ENCODE data around the gene RCAN2. TPM values are rescaled to one million over a fixed set of nuclear protein-coding genes. Genes with fewer than 3 reads are reported as not detected.

The RCAN2 gene
- total and polyA plus RNA-seq, 8 donors, result 2.5 to 35.8 (median 3.1) TPM

DNA sequence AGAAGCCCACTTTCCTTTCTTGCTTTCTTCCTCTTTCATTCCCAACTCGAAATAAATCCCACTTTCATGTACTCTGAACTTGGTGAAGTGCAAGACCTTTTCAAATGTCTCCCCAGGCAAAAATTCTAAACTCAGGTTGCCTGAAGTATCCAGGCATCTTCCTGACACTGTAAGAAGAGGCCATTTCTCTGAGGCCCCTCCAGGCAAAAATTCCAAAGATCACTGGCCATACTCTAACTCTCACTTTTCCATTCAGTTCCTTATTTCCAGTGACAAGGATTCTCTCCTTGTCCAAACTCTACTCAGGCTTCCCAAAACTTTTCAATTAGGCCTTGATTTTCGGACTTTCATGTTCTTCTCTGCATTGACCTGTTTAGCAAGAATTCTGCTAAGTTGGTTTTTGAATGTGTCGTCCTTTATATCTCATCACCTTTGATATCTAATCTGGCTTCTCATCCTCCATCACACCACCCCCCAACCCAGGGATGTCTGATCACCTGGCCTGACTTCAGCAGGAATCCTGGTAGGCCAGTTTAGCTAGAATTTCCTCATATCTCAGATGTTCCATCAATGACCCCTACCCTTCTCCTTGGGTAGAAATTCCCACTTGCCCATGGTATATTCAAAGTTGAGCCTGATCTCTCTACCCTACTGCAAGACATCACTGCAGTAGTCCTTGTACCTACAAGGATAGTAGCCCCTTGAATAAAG lies 124.9 kb downstream of the RCAN2 start:
- TF ChIP-seq, protein P1, sequence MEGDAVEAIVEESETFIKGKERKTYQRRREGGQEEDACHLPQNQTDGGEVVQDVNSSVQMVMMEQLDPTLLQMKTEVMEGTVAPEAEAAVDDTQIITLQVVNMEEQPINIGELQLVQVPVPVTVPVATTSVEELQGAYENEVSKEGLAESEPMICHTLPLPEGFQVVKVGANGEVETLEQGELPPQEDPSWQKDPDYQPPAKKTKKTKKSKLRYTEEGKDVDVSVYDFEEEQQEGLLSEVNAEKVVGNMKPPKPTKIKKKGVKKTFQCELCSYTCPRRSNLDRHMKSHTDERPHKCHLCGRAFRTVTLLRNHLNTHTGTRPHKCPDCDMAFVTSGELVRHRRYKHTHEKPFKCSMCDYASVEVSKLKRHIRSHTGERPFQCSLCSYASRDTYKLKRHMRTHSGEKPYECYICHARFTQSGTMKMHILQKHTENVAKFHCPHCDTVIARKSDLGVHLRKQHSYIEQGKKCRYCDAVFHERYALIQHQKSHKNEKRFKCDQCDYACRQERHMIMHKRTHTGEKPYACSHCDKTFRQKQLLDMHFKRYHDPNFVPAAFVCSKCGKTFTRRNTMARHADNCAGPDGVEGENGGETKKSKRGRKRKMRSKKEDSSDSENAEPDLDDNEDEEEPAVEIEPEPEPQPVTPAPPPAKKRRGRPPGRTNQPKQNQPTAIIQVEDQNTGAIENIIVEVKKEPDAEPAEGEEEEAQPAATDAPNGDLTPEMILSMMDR (IDR thresholded peaks at IDR 0.05), result no peak
- ATAC-seq (no peak), DNase-seq (no peak)
- H3K9me3 ChIP-seq, result no peaks in the 10 kb centered on the region
- intact Hi-C loops (cut with DNase I), result no loop called here
- H3K4me3 ChIP-seq, result no peak overlapping the region
- no peak overlapping the region for H3K27ac ChIP-seq
- no peaks in the 10 kb centered on the region for H3K4me1 ChIP-seq
- no peaks in the 10 kb centered on the region for H3K36me3 ChIP-seq
- no peaks in the 10 kb centered on the region for H3K27me3 ChIP-seq

DNA sequence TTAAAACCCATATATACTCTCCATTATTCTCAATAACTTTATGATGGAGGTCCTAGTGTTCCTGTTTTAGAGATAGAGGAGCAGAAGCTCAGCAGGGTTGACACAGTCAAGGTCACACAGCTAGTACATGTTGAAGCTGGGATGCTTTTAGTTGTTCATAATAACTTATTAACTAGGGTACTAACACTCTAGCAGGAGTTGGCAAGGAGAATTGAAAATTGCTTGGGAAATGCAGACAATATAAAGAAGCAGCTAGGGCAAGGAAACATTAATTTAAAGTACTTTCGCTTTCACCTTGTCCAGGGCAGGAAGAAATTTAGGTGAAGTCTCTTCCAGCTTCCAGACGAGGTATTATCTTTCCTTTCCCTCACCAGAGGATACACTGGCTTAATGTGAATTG lies 133.7 kb downstream of the RCAN2 start:
- Histone ChIP-seq H3K27ac (no peak overlapping the region), H3K4me1 (no peaks in the 10 kb centered on the region), H3K9me3 (no peaks in the 10 kb centered on the region), H3K27me3 (no peaks in the 10 kb centered on the region), H3K4me3 (no peak overlapping the region), H3K36me3 (no peaks in the 10 kb centered on the region)
- DNase-seq (no peak), ATAC-seq (no peak)
- intact Hi-C loops (cut with DNase I), result no loop called here
- TF ChIP-seq, protein P1 (IDR thresholded peaks at IDR 0.05), result no peak

DNA sequence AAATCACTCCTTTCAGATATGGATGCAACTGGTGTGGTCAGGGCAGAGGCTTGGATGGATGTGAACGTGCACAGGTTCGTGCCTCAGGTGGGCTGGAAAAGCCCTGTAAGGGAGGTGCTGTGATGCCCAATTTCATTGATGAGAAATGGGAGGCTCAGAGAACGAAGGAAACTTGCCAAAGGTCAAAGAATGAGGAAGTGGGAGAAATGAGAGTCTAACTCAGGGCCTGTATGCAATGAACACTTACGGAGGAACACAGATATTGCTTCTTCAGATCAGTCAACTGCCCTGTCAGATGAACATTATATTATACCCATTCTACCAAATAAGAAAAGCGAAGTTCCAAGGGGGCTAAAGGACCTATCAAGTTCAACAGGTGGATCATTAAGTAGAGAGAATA lies 134.7 kb downstream of the RCAN2 start:
- Histone ChIP-seq H3K9me3 (no peaks in the 10 kb centered on the region), H3K4me3 (no peak overlapping the region), H3K4me1 (no peaks in the 10 kb centered on the region), H3K27me3 (no peaks in the 10 kb centered on the region), H3K27ac (no peak overlapping the region), H3K36me3 (no peaks in the 10 kb centered on the region)
- ATAC-seq (no peak), DNase-seq (no peak)
- intact Hi-C loops (cut with DNase I), result no loop called here
- TF ChIP-seq, protein P1 (IDR thresholded peaks at IDR 0.05), result no peak

DNA sequence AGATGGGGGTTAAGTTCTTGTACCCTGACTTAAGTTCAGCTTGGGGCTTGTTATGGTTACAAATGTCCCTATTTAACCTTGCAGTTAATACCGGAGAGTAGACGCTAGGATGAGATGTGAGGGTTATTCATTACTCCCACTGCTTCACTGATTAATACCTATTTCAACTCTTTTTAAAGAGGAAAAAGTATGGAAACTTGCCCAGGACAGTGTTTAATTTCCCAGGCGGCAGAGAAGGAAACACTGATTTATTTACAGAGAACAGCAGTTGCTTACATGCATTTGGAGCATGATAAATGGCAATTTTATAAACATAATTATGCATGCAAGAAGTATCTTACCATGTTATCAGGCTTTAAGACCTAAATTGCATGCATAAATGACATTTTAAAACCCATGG lies 137.7 kb downstream of the RCAN2 start:
- Histone ChIP-seq H3K9me3 (no peaks in the 10 kb centered on the region), H3K4me3 (no peak overlapping the region), H3K4me1 (no peaks in the 10 kb centered on the region), H3K27ac (no peak overlapping the region), H3K36me3 (no peaks in the 10 kb centered on the region), H3K27me3 (no peaks in the 10 kb centered on the region)
- intact Hi-C loops (cut with DNase I), result no loop called here
- no peak for ATAC-seq
- TF ChIP-seq, protein P1 (IDR thresholded peaks at IDR 0.05), result no peak
- no peak for DNase-seq

DNA sequence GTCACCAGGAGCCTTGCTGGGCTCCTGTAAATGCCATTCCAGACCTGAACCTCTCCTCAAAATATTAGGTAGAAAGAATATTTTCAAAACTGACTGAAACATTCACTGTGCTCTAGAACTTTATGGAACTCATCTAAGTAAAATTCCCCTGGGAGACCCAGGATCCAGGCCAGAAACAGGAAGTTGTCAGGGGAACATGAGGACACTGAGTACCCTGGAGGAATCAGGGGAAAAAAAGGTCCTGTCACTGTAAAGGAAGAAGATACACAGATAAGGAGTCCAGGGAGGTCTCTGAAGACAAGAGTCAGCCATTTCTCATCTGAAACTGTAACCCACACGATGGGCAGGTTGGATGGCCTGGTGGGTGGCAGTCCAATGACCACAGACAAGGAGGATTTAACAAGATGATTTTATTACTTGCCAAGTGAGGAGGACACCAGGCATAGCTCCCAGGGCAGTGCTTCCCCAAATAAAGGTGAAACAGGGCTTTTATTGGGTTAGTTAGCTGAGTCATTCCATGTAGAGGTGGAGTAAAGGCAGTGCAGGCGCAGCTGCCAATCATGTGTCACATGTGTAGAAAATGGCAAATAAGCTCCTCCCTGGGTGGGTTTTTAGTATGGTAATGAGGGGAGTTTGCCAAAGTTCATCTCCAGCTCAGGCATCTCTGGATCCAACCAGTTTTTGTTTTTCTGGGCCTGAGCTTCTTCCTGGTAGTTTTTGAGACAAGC lies 138.5 kb downstream of the RCAN2 start:
- no peaks in the 10 kb centered on the region for H3K27me3 ChIP-seq
- no peak overlapping the region for H3K4me3 ChIP-seq
- no peak overlapping the region for H3K27ac ChIP-seq
- intact Hi-C loops (cut with DNase I), result no loop called here
- ATAC-seq, result no peak
- TF ChIP-seq, protein P1 (IDR thresholded peaks at IDR 0.05), result no peak
- H3K9me3 ChIP-seq, result no peaks in the 10 kb centered on the region
- no peaks in the 10 kb centered on the region for H3K4me1 ChIP-seq
- no peak for DNase-seq
- H3K36me3 ChIP-seq, result no peaks in the 10 kb centered on the region
